ENCODE data around the gene CLSTN2.

DNA sequence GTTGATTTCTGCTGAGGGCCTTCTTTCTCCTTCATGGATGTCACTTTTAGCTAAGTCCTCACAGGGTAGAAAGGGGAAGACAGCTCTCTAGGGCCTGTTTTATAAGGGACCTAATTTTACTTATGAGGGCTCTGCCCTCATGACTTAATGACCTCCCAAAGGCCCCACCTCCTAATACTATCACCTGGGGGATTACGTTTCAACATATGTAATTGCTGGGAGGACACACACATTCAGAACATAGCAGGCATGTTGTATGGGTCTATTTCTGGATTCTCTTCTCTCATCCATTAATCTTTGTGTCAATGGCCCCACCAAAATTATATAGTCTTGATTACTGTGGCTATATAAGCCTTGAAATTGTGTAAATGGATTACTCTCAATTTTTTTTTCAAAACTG lies 255.0 kb downstream of the CLSTN2 start:
- TF ChIP-seq, protein P1, sequence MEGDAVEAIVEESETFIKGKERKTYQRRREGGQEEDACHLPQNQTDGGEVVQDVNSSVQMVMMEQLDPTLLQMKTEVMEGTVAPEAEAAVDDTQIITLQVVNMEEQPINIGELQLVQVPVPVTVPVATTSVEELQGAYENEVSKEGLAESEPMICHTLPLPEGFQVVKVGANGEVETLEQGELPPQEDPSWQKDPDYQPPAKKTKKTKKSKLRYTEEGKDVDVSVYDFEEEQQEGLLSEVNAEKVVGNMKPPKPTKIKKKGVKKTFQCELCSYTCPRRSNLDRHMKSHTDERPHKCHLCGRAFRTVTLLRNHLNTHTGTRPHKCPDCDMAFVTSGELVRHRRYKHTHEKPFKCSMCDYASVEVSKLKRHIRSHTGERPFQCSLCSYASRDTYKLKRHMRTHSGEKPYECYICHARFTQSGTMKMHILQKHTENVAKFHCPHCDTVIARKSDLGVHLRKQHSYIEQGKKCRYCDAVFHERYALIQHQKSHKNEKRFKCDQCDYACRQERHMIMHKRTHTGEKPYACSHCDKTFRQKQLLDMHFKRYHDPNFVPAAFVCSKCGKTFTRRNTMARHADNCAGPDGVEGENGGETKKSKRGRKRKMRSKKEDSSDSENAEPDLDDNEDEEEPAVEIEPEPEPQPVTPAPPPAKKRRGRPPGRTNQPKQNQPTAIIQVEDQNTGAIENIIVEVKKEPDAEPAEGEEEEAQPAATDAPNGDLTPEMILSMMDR (IDR thresholded peaks at IDR 0.05): no peak
- no peak for TF ChIP-seq POLR2A (IDR thresholded peaks at IDR 0.05)

All from tibial nerve (tissue), 3 donors.